Testis (tissue), 2 donors: ENCODE results near the gene ANKRD35.
"Not testable (repeated sequence)": the region's sequence is repeated elsewhere in the genome, so short reads cannot be mapped to it uniquely, and the experiment has no call there.

ENCODE experiments used
- POLR2A ChIP-seq: fragments of 450-650 bp; IDR thresholded peaks from one replicate; pipeline ENCODE4 v1.6.1; 2017; ENCODE audit warnings: antibody characterized with exemption, mild to moderate bottlenecking, moderate library complexity
- TF ChIP-seq, protein P1 (sequence below), 3 experiments: fragments of 450-650 bp in 2 of 3; fragments of 200-600 bp in 1 of 3; sonication (generic) in 1 of 3; IDR thresholded peaks; one replicate each; pipeline ENCODE4 v1.5.1; 2016 to 2019; ENCODE audit warnings: antibody characterized with exemption in 3 of 3, mild to moderate bottlenecking in 2 of 3, moderate library complexity in 1 of 3

DNA sequence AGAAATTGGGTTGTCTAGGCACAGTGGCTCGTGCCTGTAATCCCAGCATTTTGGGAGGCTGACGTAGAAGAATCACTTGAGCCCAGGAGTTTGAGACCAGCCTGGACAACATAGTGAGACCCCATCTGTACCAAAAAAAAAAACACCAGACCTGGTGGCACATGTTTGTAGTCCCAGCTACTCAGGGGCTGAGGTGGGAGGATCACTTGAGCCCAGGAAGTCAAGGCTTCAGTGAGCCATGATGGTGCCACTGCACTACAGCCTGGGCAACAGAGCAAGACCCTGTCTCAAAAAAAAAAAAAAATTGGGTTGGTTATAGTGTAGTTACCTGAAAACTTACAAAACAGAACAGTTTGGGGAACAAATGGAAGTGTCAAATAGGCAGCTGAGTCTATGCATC is 54.9 kb downstream of the ANKRD35 start:
- TF ChIP-seq, protein P1, sequence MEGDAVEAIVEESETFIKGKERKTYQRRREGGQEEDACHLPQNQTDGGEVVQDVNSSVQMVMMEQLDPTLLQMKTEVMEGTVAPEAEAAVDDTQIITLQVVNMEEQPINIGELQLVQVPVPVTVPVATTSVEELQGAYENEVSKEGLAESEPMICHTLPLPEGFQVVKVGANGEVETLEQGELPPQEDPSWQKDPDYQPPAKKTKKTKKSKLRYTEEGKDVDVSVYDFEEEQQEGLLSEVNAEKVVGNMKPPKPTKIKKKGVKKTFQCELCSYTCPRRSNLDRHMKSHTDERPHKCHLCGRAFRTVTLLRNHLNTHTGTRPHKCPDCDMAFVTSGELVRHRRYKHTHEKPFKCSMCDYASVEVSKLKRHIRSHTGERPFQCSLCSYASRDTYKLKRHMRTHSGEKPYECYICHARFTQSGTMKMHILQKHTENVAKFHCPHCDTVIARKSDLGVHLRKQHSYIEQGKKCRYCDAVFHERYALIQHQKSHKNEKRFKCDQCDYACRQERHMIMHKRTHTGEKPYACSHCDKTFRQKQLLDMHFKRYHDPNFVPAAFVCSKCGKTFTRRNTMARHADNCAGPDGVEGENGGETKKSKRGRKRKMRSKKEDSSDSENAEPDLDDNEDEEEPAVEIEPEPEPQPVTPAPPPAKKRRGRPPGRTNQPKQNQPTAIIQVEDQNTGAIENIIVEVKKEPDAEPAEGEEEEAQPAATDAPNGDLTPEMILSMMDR (IDR thresholded peaks at IDR 0.05), result not testable (repeated sequence)
- TF ChIP-seq POLR2A, result not testable (repeated sequence)
